ENCODE data around the gene IDH3A.

The IDH3A gene

GRCh38 chr15:78200276-78200930 lies 51.2 kb downstream of the IDH3A start:
- in situ Hi-C loops (cut with MboI; ENCODE audit: low sequenced_read_pairs), result no loop called here

DNA sequence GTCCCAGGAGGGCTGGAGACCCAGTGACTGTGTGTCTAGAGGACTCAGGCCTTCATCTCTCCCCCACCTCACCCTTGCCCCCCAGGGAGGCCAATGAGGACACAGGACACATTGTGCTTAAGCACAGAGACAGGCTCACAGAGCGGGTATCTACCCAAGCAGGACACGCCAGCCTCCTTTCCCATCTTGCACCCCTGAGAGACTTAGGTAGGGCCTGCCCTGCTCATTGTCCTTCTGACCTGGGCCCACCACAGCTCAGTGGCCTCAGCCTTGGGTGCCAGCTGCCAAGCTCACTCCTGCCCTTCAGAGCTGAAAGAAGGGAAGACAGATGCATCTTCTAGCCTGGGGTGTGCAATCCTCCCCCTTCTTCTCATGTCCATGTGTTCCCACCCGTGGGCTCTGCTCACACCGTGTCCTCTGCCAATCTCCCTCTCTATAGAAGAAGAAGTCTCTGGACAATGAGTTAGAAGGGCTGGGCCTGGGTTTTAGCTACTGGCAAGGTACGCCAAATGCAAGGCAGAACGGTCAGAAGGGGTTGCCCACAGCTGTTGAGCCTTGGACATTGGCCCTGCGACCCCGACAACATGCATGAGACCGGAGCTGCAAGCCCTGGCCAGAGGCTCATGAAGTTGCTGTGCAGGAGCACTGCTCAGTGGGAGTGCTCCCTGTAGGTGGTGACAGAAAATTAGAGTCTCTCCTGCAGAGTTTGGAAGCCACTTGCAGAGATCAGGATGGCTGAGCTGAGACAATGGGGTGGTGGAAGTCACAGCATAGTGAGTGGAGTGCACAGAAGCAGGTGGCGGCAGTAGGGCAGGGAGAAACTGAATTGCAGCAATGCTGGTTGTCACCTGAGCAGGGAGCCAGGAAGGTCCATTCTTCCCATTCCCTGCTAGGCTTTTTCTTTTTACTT lies 52.4 kb downstream of the IDH3A start:
- in situ Hi-C loops (cut with MboI; ENCODE audit: low sequenced_read_pairs), result no loop called here

DNA sequence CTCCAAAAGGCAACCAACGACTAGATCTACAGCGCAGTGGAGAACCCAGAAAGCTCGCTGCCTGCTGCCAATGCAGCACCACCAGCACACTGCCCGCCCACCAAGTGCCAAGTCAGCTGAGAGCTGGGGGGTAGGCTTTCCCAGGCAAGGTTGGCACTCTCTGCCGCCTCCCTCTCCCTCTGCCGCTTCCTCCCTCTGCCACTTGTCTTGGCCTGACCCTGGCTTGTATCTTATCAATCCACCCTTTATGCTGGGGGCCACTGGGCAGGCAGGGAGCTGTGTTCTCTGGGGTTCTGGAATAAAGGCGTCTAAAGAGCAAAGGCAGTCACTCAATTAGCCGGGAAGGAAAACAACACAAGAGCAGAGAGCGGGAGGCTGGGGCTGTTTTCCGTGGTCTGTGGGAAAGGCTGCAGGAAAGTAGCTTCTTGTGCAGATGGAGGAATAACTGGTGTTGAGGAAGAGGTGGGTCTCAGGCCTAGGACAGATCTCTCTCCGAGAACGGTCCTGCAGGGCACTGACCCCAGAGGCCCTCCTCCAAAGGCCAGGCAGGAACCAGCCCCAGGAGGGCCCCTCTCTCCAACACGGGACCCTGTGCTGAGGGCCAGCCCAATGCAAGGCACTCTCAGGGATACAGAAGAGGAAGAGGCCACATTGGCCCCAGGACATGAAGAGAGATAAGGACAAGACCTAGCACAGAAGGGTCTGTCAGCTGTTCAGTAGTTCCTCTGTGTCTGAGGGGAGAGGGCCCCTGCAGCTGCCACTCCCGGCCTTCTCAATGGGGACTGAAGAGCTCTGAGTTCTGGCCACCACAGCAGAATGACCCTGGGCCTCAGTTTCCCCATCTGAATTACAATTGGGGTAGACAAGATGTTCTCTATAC lies 54.4 kb downstream of the IDH3A start:
- in situ Hi-C loops (cut with MboI; ENCODE audit: low sequenced_read_pairs), result no loop called here

DNA sequence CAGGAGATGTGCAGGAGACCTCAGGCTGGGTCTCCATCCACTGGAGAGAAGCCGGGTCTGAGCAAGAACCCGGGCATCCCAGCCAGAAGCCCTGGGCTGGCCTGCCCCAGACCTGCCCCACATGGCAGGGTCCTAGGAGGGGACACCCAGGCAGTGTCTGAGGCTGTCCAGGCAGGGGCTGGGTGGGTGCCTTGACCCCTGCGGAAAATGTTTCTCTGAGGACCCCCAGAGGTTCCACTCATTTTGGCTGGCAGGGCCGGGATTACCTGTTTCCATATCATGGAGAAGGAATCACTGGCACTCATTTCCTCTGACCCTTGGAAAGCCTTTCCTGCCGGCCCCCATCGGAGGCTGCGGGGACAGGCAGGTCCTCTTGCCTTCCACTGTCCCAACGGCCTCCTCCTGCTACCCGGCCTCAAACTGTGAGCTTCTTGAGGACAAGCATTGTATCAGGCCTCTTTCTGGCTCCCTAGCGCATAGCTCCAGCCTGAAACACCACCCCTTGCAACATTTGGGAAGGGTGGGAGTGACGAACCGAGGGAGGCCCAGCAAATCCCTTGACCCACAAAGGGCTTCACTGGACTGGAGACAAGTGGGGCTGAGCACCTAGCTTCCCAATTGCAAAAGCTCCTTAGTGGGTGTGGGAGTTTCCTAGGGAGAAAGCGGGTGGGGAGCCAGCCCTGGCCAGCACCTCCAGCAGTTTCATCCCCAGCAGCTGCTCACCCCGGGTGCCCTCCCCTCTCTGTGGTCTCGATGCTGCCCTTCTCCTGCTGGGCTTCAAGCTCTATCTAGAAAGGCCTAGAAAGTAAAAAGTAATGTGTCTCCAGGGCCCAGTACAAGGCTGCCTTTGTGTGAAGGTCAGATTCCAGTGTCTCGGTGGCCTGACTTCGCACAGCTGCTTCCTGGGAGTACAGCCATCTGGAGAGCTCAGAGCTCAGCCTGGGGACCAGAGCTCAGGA lies 55.5 kb downstream of the IDH3A start:
- in situ Hi-C loops (cut with MboI; ENCODE audit: low sequenced_read_pairs), result no loop called here

GRCh38 chr15:78205337-78205736 lies 56.2 kb downstream of the IDH3A start:
- in situ Hi-C loops (cut with MboI; ENCODE audit: low sequenced_read_pairs), result no loop called here

- in situ Hi-C loops (cut with MboI; ENCODE audit: low sequenced_read_pairs), result no loop called here
These were observed 56.7 kb downstream of the IDH3A start for GRCh38 chr15:78205856-78206255.

DNA sequence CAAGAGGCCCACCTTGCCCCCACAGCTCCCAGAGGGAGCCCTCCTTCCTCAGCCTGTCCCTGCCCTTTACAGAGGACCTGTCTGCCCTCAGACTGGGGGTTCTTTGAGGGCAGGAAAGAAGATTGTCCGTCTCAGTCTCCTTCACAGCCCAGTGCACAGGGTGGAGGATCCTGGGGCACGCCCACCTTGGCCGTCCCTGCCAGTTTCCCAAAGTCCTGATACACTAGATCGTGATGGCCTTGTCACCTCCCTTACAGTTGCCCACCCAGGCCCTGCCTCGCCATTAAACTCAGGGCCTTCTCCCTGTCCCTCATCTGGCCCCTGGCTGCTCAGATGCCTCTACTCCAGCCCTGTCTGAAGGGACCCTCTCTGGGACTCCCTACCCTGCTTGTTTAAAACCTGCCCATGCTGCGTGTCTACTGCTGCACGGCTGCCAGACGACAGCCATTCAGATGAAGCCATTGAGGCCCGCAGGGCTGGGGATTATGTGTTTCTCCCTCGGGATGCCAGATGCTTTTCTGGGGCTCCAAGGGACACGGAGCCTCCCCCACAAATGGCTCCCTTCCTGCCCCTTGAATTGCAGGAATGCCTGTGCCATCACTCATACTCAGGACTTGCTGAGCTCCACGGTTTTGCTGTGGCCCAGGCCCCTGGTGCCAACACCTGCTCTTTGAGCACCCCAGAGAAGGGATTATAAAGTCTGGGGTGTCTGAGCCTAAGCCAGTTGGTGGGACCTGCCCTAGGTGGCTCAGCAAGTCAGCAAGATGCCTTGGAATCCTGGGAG lies 57.4 kb downstream of the IDH3A start:
- in situ Hi-C loops (cut with MboI; ENCODE audit: low sequenced_read_pairs), result no loop called here

- in situ Hi-C loops (cut with MboI; ENCODE audit: low sequenced_read_pairs), result no loop called here
These were observed 57.9 kb downstream of the IDH3A start for GRCh38 chr15:78207110-78207458.

DNA sequence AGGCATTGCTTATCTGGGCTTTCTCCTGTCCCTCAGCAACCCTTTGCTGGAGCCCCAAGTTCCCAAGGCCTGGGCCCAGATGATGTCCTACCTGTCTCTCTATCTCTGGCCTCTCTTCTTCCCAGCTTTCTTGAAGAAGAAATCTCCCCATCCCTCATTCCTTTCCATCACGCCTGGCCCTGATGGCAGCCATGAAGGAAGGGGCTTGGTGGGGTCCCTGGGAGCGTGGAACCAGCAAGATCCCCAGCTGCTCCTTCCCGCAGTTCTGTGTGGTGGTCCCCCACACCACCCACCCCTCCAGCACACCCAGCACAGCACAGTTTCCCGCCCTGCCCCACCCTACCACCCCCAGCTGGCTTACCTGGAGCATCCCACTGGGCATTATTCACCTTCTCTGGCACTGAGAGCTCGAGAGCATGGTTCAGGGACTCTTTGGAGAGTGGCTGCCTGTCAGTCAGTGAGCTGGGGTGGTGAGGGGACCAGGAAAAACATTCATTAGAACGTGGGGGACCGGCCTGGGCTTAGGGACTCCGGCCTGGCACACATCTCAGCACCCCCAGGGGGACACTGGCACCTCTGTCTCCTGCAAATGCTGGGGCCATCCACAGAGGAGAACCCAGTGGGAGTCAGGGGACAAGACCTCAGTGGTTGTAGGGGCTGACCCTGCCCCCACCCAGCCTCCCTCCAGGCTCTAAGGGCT lies 58.6 kb downstream of the IDH3A start:
- in situ Hi-C loops (cut with MboI; ENCODE audit: low sequenced_read_pairs), result no loop called here

- in situ Hi-C loops (cut with MboI; ENCODE audit: low sequenced_read_pairs), result no loop called here
These were observed 59.2 kb downstream of the IDH3A start for GRCh38 chr15:78208341-78208844.

GRCh38 chr15:78208887-78209645 lies 59.9 kb downstream of the IDH3A start:
- in situ Hi-C loops (cut with MboI; ENCODE audit: low sequenced_read_pairs), result no loop called here

GRCh38 chr15:78209646-78210348 lies 60.6 kb downstream of the IDH3A start:
- in situ Hi-C loops (cut with MboI; ENCODE audit: low sequenced_read_pairs), result no loop called here

- in situ Hi-C loops (cut with MboI; ENCODE audit: low sequenced_read_pairs), result no loop called here
These were observed 61.2 kb downstream of the IDH3A start for GRCh38 chr15:78210349-78210717.

- in situ Hi-C loops (cut with MboI; ENCODE audit: low sequenced_read_pairs), result no loop called here
These were observed 62.2 kb downstream of the IDH3A start for GRCh38 chr15:78211189-78211921.

DNA sequence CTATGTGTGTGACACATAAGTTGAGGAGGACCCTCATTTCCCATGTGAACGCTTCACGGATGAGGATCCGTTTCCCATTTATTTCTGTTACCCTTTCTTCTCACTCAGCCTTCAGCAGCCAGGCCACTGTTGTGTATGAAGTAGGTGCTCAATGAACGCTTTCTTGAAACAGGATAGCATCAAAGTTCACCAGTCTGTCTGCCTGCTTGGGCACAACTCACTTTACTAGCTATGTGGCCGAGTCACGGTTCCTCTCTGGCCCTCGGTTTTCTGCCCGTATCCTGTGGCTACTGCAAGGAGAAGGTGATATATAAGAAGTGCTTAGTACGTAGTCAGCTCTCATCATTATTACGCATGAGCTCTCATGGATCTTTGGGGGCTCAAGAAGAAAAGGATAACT lies 62.8 kb downstream of the IDH3A start:
- in situ Hi-C loops (cut with MboI; ENCODE audit: low sequenced_read_pairs), result no loop called here

- in situ Hi-C loops (cut with MboI; ENCODE audit: low sequenced_read_pairs), result no loop called here
These were observed 63.6 kb downstream of the IDH3A start for GRCh38 chr15:78212546-78213424.
